ENCODE results near the gene IL36B.

- no peak for TF ChIP-seq TAF1 (IDR thresholded peaks at IDR 0.05; ENCODE audit: control insufficient read depth, extremely low read depth, insufficient read depth, low read length, severe bottlenecking)
- no peak for TF ChIP-seq ZNF76 (CRISPR knock-in tag; IDR thresholded peaks at IDR 0.05; ENCODE audit: borderline replicate concordance)
- TF ChIP-seq U2AF1 (optimal IDR thresholded peaks at IDR 0.05; ENCODE audit: low read depth, low read length) = no peak
- no peak for TF ChIP-seq MAX (CRISPR knock-in tag; IDR thresholded peaks at IDR 0.05)
- TF ChIP-seq CREB1 (IDR thresholded peaks at IDR 0.05) = no peak
- TF ChIP-seq CREB1 (CRISPR knock-in tag; IDR thresholded peaks at IDR 0.05) = no peak
- no peak for TF ChIP-seq ARID2 (IDR thresholded peaks at IDR 0.05)
- TF ChIP-seq, protein P1, sequence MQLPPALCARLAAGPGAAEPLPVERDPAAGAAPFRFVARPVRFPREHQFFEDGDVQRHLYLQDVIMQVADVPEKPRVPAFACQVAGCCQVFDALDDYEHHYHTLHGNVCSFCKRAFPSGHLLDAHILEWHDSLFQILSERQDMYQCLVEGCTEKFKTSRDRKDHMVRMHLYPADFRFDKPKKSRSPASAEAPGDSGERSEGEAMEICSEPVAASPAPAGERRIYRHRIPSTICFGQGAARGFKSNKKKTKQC (CRISPR knock-in tag; IDR thresholded peaks at IDR 0.05) = no peak
- no peak for TF ChIP-seq ZNF174 (CRISPR knock-in tag; IDR thresholded peaks at IDR 0.05)
- no peak for TF ChIP-seq REST (IDR thresholded peaks at IDR 0.05; ENCODE audit: borderline replicate concordance)
- no peak for TF ChIP-seq REST (CRISPR knock-in tag; IDR thresholded peaks at IDR 0.05; ENCODE audit: low read depth)
- TF ChIP-seq BMI1 (IDR thresholded peaks at IDR 0.05; ENCODE audit: low read length) = no peak
Observed at GRCh38 chr2:113005030-113005509, 47.6 kb downstream of the IL36B start, which contains the start of gene IL36A.
